OCI-LY3 (cell line): ENCODE measurements around the gene SERPINE3.

ENCODE experiments used
- EZH2phosphoT487 ChIP-seq: fragments of 200-600 bp; shearing (Covaris generic); IDR thresholded peaks from 2 replicates; pipeline ENCODE4 v1.6.1; 2018; ENCODE audit warnings: antibody characterized with exemption, mixed run types, low read depth
- TF ChIP-seq, protein P1 (sequence below): fragments of 200-600, 300-600 bp; sonication (generic); IDR thresholded peaks from 2 replicates; pipeline ENCODE4 v1.5.1; 2014; ENCODE audit warnings: antibody characterized with exemption, low read length, low read depth

DNA sequence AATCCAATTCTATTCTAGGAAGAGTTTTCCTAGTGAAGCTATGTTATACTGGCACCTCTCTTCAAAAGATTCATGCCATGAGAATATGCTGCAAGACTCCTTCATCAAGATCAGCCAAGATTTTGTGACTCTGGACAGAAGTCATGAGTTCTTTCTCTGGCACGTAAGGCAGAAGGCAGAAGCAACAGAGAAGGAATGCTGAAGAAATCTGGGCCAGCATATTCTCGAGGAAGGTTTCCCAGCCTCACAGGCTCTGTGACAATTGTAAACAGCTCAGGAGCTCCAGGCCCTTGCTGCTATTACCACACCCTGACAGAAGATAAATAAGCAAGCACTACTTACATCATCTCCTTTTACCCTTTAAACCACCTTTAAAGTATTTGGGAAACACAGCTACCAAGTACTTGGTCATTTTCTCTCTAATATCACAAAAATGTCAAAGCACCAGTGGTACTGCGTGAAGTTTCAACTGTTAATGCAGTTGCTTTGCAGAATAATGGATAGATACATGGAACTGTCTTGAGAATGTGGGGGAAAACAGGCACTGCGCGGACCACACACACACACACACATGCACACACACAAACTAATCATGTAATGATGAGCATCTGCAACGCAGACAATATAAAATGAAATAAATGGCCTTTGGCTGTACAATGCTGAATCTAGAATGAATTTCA, 57.9 kb downstream of the SERPINE3 start:
- TF ChIP-seq, protein P1, sequence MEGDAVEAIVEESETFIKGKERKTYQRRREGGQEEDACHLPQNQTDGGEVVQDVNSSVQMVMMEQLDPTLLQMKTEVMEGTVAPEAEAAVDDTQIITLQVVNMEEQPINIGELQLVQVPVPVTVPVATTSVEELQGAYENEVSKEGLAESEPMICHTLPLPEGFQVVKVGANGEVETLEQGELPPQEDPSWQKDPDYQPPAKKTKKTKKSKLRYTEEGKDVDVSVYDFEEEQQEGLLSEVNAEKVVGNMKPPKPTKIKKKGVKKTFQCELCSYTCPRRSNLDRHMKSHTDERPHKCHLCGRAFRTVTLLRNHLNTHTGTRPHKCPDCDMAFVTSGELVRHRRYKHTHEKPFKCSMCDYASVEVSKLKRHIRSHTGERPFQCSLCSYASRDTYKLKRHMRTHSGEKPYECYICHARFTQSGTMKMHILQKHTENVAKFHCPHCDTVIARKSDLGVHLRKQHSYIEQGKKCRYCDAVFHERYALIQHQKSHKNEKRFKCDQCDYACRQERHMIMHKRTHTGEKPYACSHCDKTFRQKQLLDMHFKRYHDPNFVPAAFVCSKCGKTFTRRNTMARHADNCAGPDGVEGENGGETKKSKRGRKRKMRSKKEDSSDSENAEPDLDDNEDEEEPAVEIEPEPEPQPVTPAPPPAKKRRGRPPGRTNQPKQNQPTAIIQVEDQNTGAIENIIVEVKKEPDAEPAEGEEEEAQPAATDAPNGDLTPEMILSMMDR: no peak
- TF ChIP-seq EZH2phosphoT487: no peak
